ENCODE data around the gene OLFM3.

OLFM3 gene

GRCh38 chr1:101914473-101915242, 82.1 kb downstream of the OLFM3 start:
- H3K36me3 ChIP-seq (ENCODE audit: control insufficient read depth, insufficient read depth, low read length) = no peaks in the 10 kb centered on the region
- WGBS (ENCODE audit: insufficient coverage, insufficient read length) = no CpG with 5 or more reads among the region's 4 CpGs
- no peaks in the 10 kb centered on the region for H3K9me3 ChIP-seq (ENCODE audit: control insufficient read depth, insufficient read depth, low read length)

GRCh38 chr1:101911894-101912293, 84.8 kb downstream of the OLFM3 start:
- DNase-seq (ENCODE audit: low read depth, low spot score) = no peak
- no peaks in the 10 kb centered on the region for H3K36me3 ChIP-seq (ENCODE audit: control insufficient read depth, insufficient read depth, low read length)
- no peak overlapping the region for H3K4me3 ChIP-seq (ENCODE audit: low read length)
- no peak overlapping the region for H3K27ac ChIP-seq (ENCODE audit: low read length)
- H3K4me1 ChIP-seq (ENCODE audit: control insufficient read depth, insufficient read depth, low read length) = no peaks in the 10 kb centered on the region
- H3K9me3 ChIP-seq (ENCODE audit: control insufficient read depth, insufficient read depth, low read length) = no peaks in the 10 kb centered on the region
- H3K27me3 ChIP-seq (ENCODE audit: control insufficient read depth, insufficient read depth, low read length) = no peaks in the 10 kb centered on the region
- WGBS (ENCODE audit: insufficient coverage, insufficient read length) = 100% methylated on average over 1 of the region's 5 CpGs

More at GRCh38 chr1:101914473-101915242, 82.1 kb downstream of the OLFM3 start:
- no peaks in the 10 kb centered on the region for H3K4me1 ChIP-seq (ENCODE audit: control insufficient read depth, insufficient read depth, low read length)
- no peaks in the 10 kb centered on the region for H3K27me3 ChIP-seq (ENCODE audit: control insufficient read depth, insufficient read depth, low read length)
- no peak overlapping the region for H3K4me3 ChIP-seq (ENCODE audit: low read length)
- no peak overlapping the region for H3K27ac ChIP-seq (ENCODE audit: low read length)
- DNase-seq (ENCODE audit: low read depth, low spot score) = no peak

- Histone ChIP-seq H3K9me3 (ENCODE audit: control insufficient read depth, insufficient read depth, low read length) (no peaks in the 10 kb centered on the region), H3K36me3 (ENCODE audit: control insufficient read depth, insufficient read depth, low read length) (no peaks in the 10 kb centered on the region), H3K27ac (ENCODE audit: low read length) (no peak overlapping the region), H3K4me1 (ENCODE audit: control insufficient read depth, insufficient read depth, low read length) (no peaks in the 10 kb centered on the region), H3K27me3 (ENCODE audit: control insufficient read depth, insufficient read depth, low read length) (no peaks in the 10 kb centered on the region), H3K4me3 (ENCODE audit: low read length) (no peak overlapping the region)
- DNase-seq (ENCODE audit: low read depth, low spot score) = no peak
These were observed 87.7 kb downstream of the OLFM3 start for GRCh38 chr1:101908980-101909379.

- no CpG with 5 or more reads among the region's 2 CpGs for WGBS (ENCODE audit: insufficient coverage, insufficient read length)
- DNase-seq (ENCODE audit: low read depth, low spot score) = no peak
- no peaks in the 10 kb centered on the region for H3K4me1 ChIP-seq (ENCODE audit: control insufficient read depth, insufficient read depth, low read length)
- no peak overlapping the region for H3K27ac ChIP-seq (ENCODE audit: low read length)
- H3K36me3 ChIP-seq (ENCODE audit: control insufficient read depth, insufficient read depth, low read length) = no peaks in the 10 kb centered on the region
- no peaks in the 10 kb centered on the region for H3K9me3 ChIP-seq (ENCODE audit: control insufficient read depth, insufficient read depth, low read length)
- H3K4me3 ChIP-seq (ENCODE audit: low read length) = no peak overlapping the region
- no peaks in the 10 kb centered on the region for H3K27me3 ChIP-seq (ENCODE audit: control insufficient read depth, insufficient read depth, low read length)
These were observed 89.5 kb downstream of the OLFM3 start for GRCh38 chr1:101907264-101907663.

GRCh38 chr1:101905283-101905835, 91.4 kb downstream of the OLFM3 start:
- H3K4me1 ChIP-seq (ENCODE audit: control insufficient read depth, insufficient read depth, low read length) = no peaks in the 10 kb centered on the region

GRCh38 chr1:101902199-101902598, 94.5 kb downstream of the OLFM3 start:
- no peaks in the 10 kb centered on the region for H3K9me3 ChIP-seq (ENCODE audit: control insufficient read depth, insufficient read depth, low read length)
- no peak overlapping the region for H3K27ac ChIP-seq (ENCODE audit: low read length)
- H3K27me3 ChIP-seq (ENCODE audit: control insufficient read depth, insufficient read depth, low read length) = no peaks in the 10 kb centered on the region
- DNase-seq (ENCODE audit: low read depth, low spot score) = no peak
- no peaks in the 10 kb centered on the region for H3K36me3 ChIP-seq (ENCODE audit: control insufficient read depth, insufficient read depth, low read length)
- WGBS (ENCODE audit: insufficient coverage, insufficient read length) = no CpG with 5 or more reads among the region's 1 CpG
- no peak overlapping the region for H3K4me3 ChIP-seq (ENCODE audit: low read length)
- H3K4me1 ChIP-seq (ENCODE audit: control insufficient read depth, insufficient read depth, low read length) = no peaks in the 10 kb centered on the region

More at GRCh38 chr1:101905283-101905835, 91.4 kb downstream of the OLFM3 start:
- no peaks in the 10 kb centered on the region for H3K36me3 ChIP-seq (ENCODE audit: control insufficient read depth, insufficient read depth, low read length)
- WGBS (ENCODE audit: insufficient coverage, insufficient read length) = no CpG with 5 or more reads among the region's 2 CpGs
- no peak overlapping the region for H3K27ac ChIP-seq (ENCODE audit: low read length)
- H3K9me3 ChIP-seq (ENCODE audit: control insufficient read depth, insufficient read depth, low read length) = no peaks in the 10 kb centered on the region
- DNase-seq (ENCODE audit: low read depth, low spot score) = no peak
- no peak overlapping the region for H3K4me3 ChIP-seq (ENCODE audit: low read length)
- no peaks in the 10 kb centered on the region for H3K27me3 ChIP-seq (ENCODE audit: control insufficient read depth, insufficient read depth, low read length)

GRCh38 chr1:101898137-101898536, 98.6 kb downstream of the OLFM3 start:
- Histone ChIP-seq H3K4me3 (ENCODE audit: low read length) (no peak overlapping the region), H3K4me1 (ENCODE audit: control insufficient read depth, insufficient read depth, low read length) (no peaks in the 10 kb centered on the region), H3K36me3 (ENCODE audit: control insufficient read depth, insufficient read depth, low read length) (no peaks in the 10 kb centered on the region), H3K9me3 (ENCODE audit: control insufficient read depth, insufficient read depth, low read length) (no peaks in the 10 kb centered on the region), H3K27ac (ENCODE audit: low read length) (no peak overlapping the region), H3K27me3 (ENCODE audit: control insufficient read depth, insufficient read depth, low read length) (no peaks in the 10 kb centered on the region)
- no peak for DNase-seq (ENCODE audit: low read depth, low spot score)
- no CpG with 5 or more reads among the region's 2 CpGs for WGBS (ENCODE audit: insufficient coverage, insufficient read length)

- H3K4me1 ChIP-seq (ENCODE audit: control insufficient read depth, insufficient read depth, low read length) = no peaks in the 10 kb centered on the region
- H3K9me3 ChIP-seq (ENCODE audit: control insufficient read depth, insufficient read depth, low read length) = no peaks in the 10 kb centered on the region
- no peaks in the 10 kb centered on the region for H3K27me3 ChIP-seq (ENCODE audit: control insufficient read depth, insufficient read depth, low read length)
- H3K27ac ChIP-seq (ENCODE audit: low read length) = no peak overlapping the region
- H3K4me3 ChIP-seq (ENCODE audit: low read length) = no peak overlapping the region
- no peak for DNase-seq (ENCODE audit: low read depth, low spot score)
- WGBS (ENCODE audit: insufficient coverage, insufficient read length) = no CpG with 5 or more reads among the region's 2 CpGs
- H3K36me3 ChIP-seq (ENCODE audit: control insufficient read depth, insufficient read depth, low read length) = no peaks in the 10 kb centered on the region
These were observed 112.1 kb downstream of the OLFM3 start for GRCh38 chr1:101884621-101885020.

GRCh38 chr1:101875891-101876290, 120.8 kb downstream of the OLFM3 start:
- Histone ChIP-seq H3K36me3 (ENCODE audit: control insufficient read depth, insufficient read depth, low read length) (no peaks in the 10 kb centered on the region), H3K9me3 (ENCODE audit: control insufficient read depth, insufficient read depth, low read length) (no peaks in the 10 kb centered on the region), H3K27ac (ENCODE audit: low read length) (no peak overlapping the region), H3K4me1 (ENCODE audit: control insufficient read depth, insufficient read depth, low read length) (no peaks in the 10 kb centered on the region), H3K27me3 (ENCODE audit: control insufficient read depth, insufficient read depth, low read length) (no peaks in the 10 kb centered on the region), H3K4me3 (ENCODE audit: low read length) (no peak overlapping the region)
- DNase-seq (ENCODE audit: low read depth, low spot score) = no peak

- Histone ChIP-seq H3K36me3 (ENCODE audit: control insufficient read depth, insufficient read depth, low read length) (no peaks in the 10 kb centered on the region), H3K4me3 (ENCODE audit: low read length) (no peak overlapping the region), H3K27me3 (ENCODE audit: control insufficient read depth, insufficient read depth, low read length) (no peaks in the 10 kb centered on the region), H3K27ac (ENCODE audit: low read length) (no peak overlapping the region), H3K9me3 (ENCODE audit: control insufficient read depth, insufficient read depth, low read length) (no peaks in the 10 kb centered on the region), H3K4me1 (ENCODE audit: control insufficient read depth, insufficient read depth, low read length) (no peaks in the 10 kb centered on the region)
- WGBS (ENCODE audit: insufficient coverage, insufficient read length) = no CpG with 5 or more reads among the region's 1 CpG
- no peak for DNase-seq (ENCODE audit: low read depth, low spot score)
These were observed 123.1 kb downstream of the OLFM3 start for GRCh38 chr1:101873672-101874071.

GRCh38 chr1:101859941-101860340, 136.8 kb downstream of the OLFM3 start:
- H3K4me3 ChIP-seq (ENCODE audit: low read length) = no peak overlapping the region
- no peaks in the 10 kb centered on the region for H3K27me3 ChIP-seq (ENCODE audit: control insufficient read depth, insufficient read depth, low read length)
- DNase-seq (ENCODE audit: low read depth, low spot score) = no peak
- no peak overlapping the region for H3K27ac ChIP-seq (ENCODE audit: low read length)
- no peaks in the 10 kb centered on the region for H3K36me3 ChIP-seq (ENCODE audit: control insufficient read depth, insufficient read depth, low read length)
- H3K9me3 ChIP-seq (ENCODE audit: control insufficient read depth, insufficient read depth, low read length) = no peaks in the 10 kb centered on the region
- no peaks in the 10 kb centered on the region for H3K4me1 ChIP-seq (ENCODE audit: control insufficient read depth, insufficient read depth, low read length)
- WGBS (ENCODE audit: insufficient coverage, insufficient read length) = no CpG with 5 or more reads among the region's 1 CpG
